Astrocyte (in vitro differentiated cells and primary cell): Measurements from ENCODE around the gene MAGI1. TPM values are rescaled to one million over a fixed set of nuclear protein-coding genes. Genes with fewer than 3 reads are reported as not detected.
"Not testable (repeated sequence)": the region's sequence is repeated elsewhere in the genome, so short reads cannot be mapped to it uniquely, and the experiment has no call there.

ENCODE experiments used
- DNase-seq: peaks from one replicate; pipeline ENCODE4 v3.0.0-alpha.2; 2010; ENCODE audit warnings: low read depth
- FAIRE-seq: peaks from 2 replicates; lab custom pipeline; 2011; peaks lifted over from hg19 to GRCh38; lab: Jason Lieb, UNC
- H2AFZ ChIP-seq: 2 replicates; pipeline ENCODE4 v1.6.0; 2012; ENCODE audit warnings: low read depth, low read length, inconsistent platforms
- H3K27ac ChIP-seq: 2 replicates; pipeline ENCODE4 v1.5.1; 2011; ENCODE audit warnings: low read depth, low read length, inconsistent platforms
- H3K27me3 ChIP-seq: 2 replicates; pipeline ENCODE4 v1.6.0; 2011; ENCODE audit warnings: low read length, inconsistent platforms; ENCODE audit not compliant: insufficient read depth
- H3K36me3 ChIP-seq: 2 replicates; pipeline ENCODE4 v1.5.1; 2011; ENCODE audit warnings: low read length, inconsistent platforms; ENCODE audit not compliant: insufficient read depth
- H3K4me1 ChIP-seq: 2 replicates; pipeline ENCODE4 v1.5.1; 2011; ENCODE audit warnings: low read length, inconsistent platforms; ENCODE audit not compliant: insufficient read depth
- H3K4me2 ChIP-seq: 2 replicates; pipeline ENCODE4 v1.6.0; 2012; ENCODE audit warnings: low read length, inconsistent platforms
- H3K4me3 ChIP-seq: 2 replicates; pipeline ENCODE4 v1.5.1; 2011; ENCODE audit warnings: low read depth, mild to moderate bottlenecking, low read length, inconsistent platforms; ENCODE audit not compliant: insufficient read depth
- H3K79me2 ChIP-seq: 2 replicates; pipeline ENCODE4 v1.6.0; 2012; ENCODE audit warnings: mild to moderate bottlenecking, low read length, inconsistent platforms; ENCODE audit not compliant: insufficient read depth
- H3K9ac ChIP-seq: 2 replicates; pipeline ENCODE4 v1.6.0; 2012; ENCODE audit warnings: mild to moderate bottlenecking, low read length, inconsistent platforms
- H3K9me3 ChIP-seq: 2 replicates; pipeline ENCODE4 v1.5.1; 2012; ENCODE audit warnings: low read depth, mild to moderate bottlenecking, low read length, inconsistent platforms; ENCODE audit not compliant: insufficient read depth
- H4K20me1 ChIP-seq: 2 replicates; pipeline ENCODE4 v1.6.0; 2012; ENCODE audit warnings: low read length, inconsistent platforms; ENCODE audit not compliant: insufficient read depth
- H3K27ac Mint-ChIP-seq: one replicate; pipeline ENCODE4 v1.8.0; 2021; ENCODE audit warnings: mild to moderate bottlenecking, mixed read lengths; ENCODE audit not compliant: unreplicated experiment
- H3K27me3 Mint-ChIP-seq: one replicate; pipeline ENCODE4 v1.8.0; 2021; ENCODE audit warnings: low read depth, mixed read lengths; ENCODE audit not compliant: unreplicated experiment
- H3K36me3 Mint-ChIP-seq: one replicate; pipeline ENCODE4 v1.8.0; 2021; ENCODE audit warnings: low read depth, mixed read lengths; ENCODE audit not compliant: unreplicated experiment
- H3K4me1 Mint-ChIP-seq: one replicate; pipeline ENCODE4 v1.8.0; 2021; ENCODE audit warnings: low read depth, mixed read lengths; ENCODE audit not compliant: unreplicated experiment
- H3K4me3 Mint-ChIP-seq: one replicate; pipeline ENCODE4 v1.8.0; 2021; ENCODE audit warnings: mild to moderate bottlenecking, moderate library complexity, mixed read lengths; ENCODE audit not compliant: unreplicated experiment
- H3K9me3 Mint-ChIP-seq: one replicate; pipeline ENCODE4 v1.8.0; 2021; ENCODE audit warnings: mild to moderate bottlenecking, mixed read lengths; ENCODE audit not compliant: unreplicated experiment
- CTCF ChIP-seq: IDR thresholded peaks from 2 replicates; pipeline ENCODE4 v1.5.1; 2011; ENCODE audit warnings: low read depth, mild to moderate bottlenecking, inconsistent platforms, low read length, moderate library complexity; ENCODE audit not compliant: insufficient read depth
- EZH2 ChIP-seq: IDR thresholded peaks from 2 replicates; pipeline ENCODE4 v1.6.1; 2012; ENCODE audit warnings: mild to moderate bottlenecking, low read length, inconsistent platforms; ENCODE audit not compliant: insufficient read depth
- total RNA-seq: library from RNA; stranded (reverse); gene quantifications from 2 replicates; pipeline ENCODE4 v1.2.1, GENCODE V29; 2021

Gene MAGI1
- total RNA-seq, 1 donor from 2014 or later: 31.8 TPM

- H3K27ac Mint-ChIP-seq: peak overlapping the region; percentile 47
- no peak for TF ChIP-seq EZH2
- no peak for TF ChIP-seq CTCF
- no peak for FAIRE-seq
These were observed 10.3 kb downstream of the MAGI1 start for GRCh38 chr3:66028457-66028856.

GRCh38 chr3:66027099-66027498 is 11.6 kb downstream of the MAGI1 start:
- not testable (repeated sequence) for DNase-seq, H3K4me1 Mint-ChIP-seq, H3K9ac ChIP-seq, H3K4me2 ChIP-seq, H3K27me3 ChIP-seq, H3K4me3 ChIP-seq, H3K27me3 Mint-ChIP-seq, H2AFZ ChIP-seq, H3K9me3 ChIP-seq, H3K36me3 Mint-ChIP-seq, H3K4me3 Mint-ChIP-seq, H3K9me3 Mint-ChIP-seq, H3K4me1 ChIP-seq, H3K36me3 ChIP-seq, H3K27ac ChIP-seq, FAIRE-seq, H3K27ac Mint-ChIP-seq
- peaks cover 62% of the 10 kb centered on the region for H3K79me2 ChIP-seq
- H4K20me1 ChIP-seq: peaks cover 50% of the 10 kb centered on the region

More at GRCh38 chr3:66028457-66028856, 10.3 kb downstream of the MAGI1 start:
- no peaks in the 10 kb centered on the region for H3K36me3 ChIP-seq
- no peaks in the 10 kb centered on the region for H3K27me3 Mint-ChIP-seq
- no peak overlapping the region for H2AFZ ChIP-seq
- no peaks in the 10 kb centered on the region for H3K9me3 Mint-ChIP-seq
- no peak overlapping the region for H3K4me2 ChIP-seq
- H3K27me3 ChIP-seq: no peaks in the 10 kb centered on the region
- no peak for DNase-seq
- peaks cover 44% of the 10 kb centered on the region for H4K20me1 ChIP-seq
- H3K79me2 ChIP-seq: peaks cover 63% of the 10 kb centered on the region
- H3K4me1 ChIP-seq: no peaks in the 10 kb centered on the region
- H3K9me3 ChIP-seq: no peaks in the 10 kb centered on the region
- no peak overlapping the region for H3K27ac ChIP-seq
- H3K4me3 ChIP-seq: no peak overlapping the region
- H3K9ac ChIP-seq: no peak overlapping the region
- H3K36me3 Mint-ChIP-seq: no peaks in the 10 kb centered on the region
- H3K4me3 Mint-ChIP-seq: no peak overlapping the region
- H3K4me1 Mint-ChIP-seq: peaks cover 8% of the 10 kb centered on the region

- Mint-ChIP-seq H3K4me1 (peaks cover 15% of the 10 kb centered on the region), H3K36me3 (no peaks in the 10 kb centered on the region), H3K4me3 (no peak overlapping the region), H3K27ac (no peak overlapping the region), H3K27me3 (no peaks in the 10 kb centered on the region), H3K9me3 (no peaks in the 10 kb centered on the region)
- no peak for TF ChIP-seq EZH2
- TF ChIP-seq CTCF: no peak
- H4K20me1 ChIP-seq: peaks cover 56% of the 10 kb centered on the region
- H2AFZ ChIP-seq: no peak overlapping the region
- H3K27ac ChIP-seq: no peak overlapping the region
- no peaks in the 10 kb centered on the region for H3K36me3 ChIP-seq
- DNase-seq (no peak), FAIRE-seq (no peak)
- H3K4me1 ChIP-seq: peaks cover 3% of the 10 kb centered on the region
- H3K4me2 ChIP-seq: no peak overlapping the region
- H3K27me3 ChIP-seq: no peaks in the 10 kb centered on the region
- no peak overlapping the region for H3K9ac ChIP-seq
- H3K9me3 ChIP-seq: no peaks in the 10 kb centered on the region
- H3K79me2 ChIP-seq: peaks cover 58% of the 10 kb centered on the region
- H3K4me3 ChIP-seq: no peak overlapping the region
These were observed 14.9 kb downstream of the MAGI1 start for GRCh38 chr3:66023738-66024385.
